IMR-90 (cell line): ENCODE results near the gene TAF10. TPM values are rescaled to one million over a fixed set of nuclear protein-coding genes. Genes with fewer than 3 reads are reported as not detected.

Source experiments
- BHLHE40 ChIP-seq: fragments of 150-350 bp; IDR thresholded peaks from 2 replicates; pipeline ENCODE4 v1.6.1; 2016; ENCODE audit warnings: mild to moderate bottlenecking, low read depth, low read length
- ELK1 ChIP-seq: fragments of 150-350 bp; IDR thresholded peaks from 2 replicates; pipeline ENCODE4 v1.6.1; 2016; ENCODE audit warnings: low read depth, mild to moderate bottlenecking, low read length, moderate library complexity, borderline replicate concordance
- MAZ ChIP-seq: IDR thresholded peaks from 2 replicates; pipeline ENCODE4 v1.6.1; 2012; ENCODE audit warnings: low read depth, mild to moderate bottlenecking, low read length, improper control_type of control experiment, moderate library complexity, borderline replicate concordance
- NFE2L2 ChIP-seq: fragments of 150-350 bp; IDR thresholded peaks from 2 replicates; pipeline ENCODE4 v1.6.1; 2016; ENCODE audit warnings: low read depth, mild to moderate bottlenecking, low read length
- polyA plus RNA-seq, 3 experiments: library from polyadenylated mRNA; depleted of rRNA; stranded (reverse); fragments of >200 nt; gene quantifications; 2 replicates each; pipeline ENCODE4 v1.2.3, GENCODE V29; 2012; ENCODE audit warnings: low replicate concordance in 1 of 3
- total RNA-seq: library from RNA; depleted of rRNA; stranded (reverse); fragments of >200 nt; gene quantifications from 2 replicates; pipeline ENCODE4 v1.2.3, GENCODE V29; 2012

TAF10 gene
- total and polyA plus RNA-seq, 2 of the 4 experiments (the other 2 are of a cell fraction) = 18.6 to 132 TPM

GRCh38 chr11:6612213-6613041 is at the start of gene TAF10 (continued):
- TF ChIP-seq MAZ = peak; percentile 61
- no peak for TF ChIP-seq NFE2L2
- no peak for TF ChIP-seq ELK1
- peak; percentile 4; the same call in 1 of the 2 replicates for TF ChIP-seq BHLHE40
